ENCODE data around the gene SLC14A1. TPM values are rescaled to one million over a fixed set of nuclear protein-coding genes. Genes with fewer than 3 reads are reported as not detected.

SLC14A1 gene
- total and polyA plus RNA-seq, 10 of the 15 experiments (the other 5 are each of a cell fraction or from before 2014, with no cell fraction given), result 0.06 to 0.67 (median 0.10) TPM; not detected in 2

DNA sequence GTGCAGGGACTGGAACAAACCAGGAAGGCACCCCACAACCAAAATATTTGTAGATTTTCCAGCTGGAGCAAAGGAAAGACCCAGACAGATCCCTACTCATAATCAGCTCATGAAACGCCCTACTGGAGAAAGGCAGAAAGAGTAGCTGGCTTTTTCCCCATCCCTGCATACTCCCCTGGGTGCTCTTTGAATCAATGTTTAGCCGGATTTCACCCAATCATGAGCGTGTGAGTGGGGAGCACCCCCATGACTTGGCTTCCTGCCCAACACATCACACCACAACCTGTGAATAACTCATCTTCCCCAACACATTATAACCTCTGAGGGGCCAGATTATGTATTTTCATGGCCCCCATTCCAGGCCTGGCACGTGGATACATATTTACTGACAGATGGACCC, 35.1 kb upstream of the SLC14A1 start (continued):
- no peak for TF ChIP-seq NFIC (IDR thresholded peaks at IDR 0.05; ENCODE audit: low read depth, low read length)
- TF ChIP-seq, protein P1, sequence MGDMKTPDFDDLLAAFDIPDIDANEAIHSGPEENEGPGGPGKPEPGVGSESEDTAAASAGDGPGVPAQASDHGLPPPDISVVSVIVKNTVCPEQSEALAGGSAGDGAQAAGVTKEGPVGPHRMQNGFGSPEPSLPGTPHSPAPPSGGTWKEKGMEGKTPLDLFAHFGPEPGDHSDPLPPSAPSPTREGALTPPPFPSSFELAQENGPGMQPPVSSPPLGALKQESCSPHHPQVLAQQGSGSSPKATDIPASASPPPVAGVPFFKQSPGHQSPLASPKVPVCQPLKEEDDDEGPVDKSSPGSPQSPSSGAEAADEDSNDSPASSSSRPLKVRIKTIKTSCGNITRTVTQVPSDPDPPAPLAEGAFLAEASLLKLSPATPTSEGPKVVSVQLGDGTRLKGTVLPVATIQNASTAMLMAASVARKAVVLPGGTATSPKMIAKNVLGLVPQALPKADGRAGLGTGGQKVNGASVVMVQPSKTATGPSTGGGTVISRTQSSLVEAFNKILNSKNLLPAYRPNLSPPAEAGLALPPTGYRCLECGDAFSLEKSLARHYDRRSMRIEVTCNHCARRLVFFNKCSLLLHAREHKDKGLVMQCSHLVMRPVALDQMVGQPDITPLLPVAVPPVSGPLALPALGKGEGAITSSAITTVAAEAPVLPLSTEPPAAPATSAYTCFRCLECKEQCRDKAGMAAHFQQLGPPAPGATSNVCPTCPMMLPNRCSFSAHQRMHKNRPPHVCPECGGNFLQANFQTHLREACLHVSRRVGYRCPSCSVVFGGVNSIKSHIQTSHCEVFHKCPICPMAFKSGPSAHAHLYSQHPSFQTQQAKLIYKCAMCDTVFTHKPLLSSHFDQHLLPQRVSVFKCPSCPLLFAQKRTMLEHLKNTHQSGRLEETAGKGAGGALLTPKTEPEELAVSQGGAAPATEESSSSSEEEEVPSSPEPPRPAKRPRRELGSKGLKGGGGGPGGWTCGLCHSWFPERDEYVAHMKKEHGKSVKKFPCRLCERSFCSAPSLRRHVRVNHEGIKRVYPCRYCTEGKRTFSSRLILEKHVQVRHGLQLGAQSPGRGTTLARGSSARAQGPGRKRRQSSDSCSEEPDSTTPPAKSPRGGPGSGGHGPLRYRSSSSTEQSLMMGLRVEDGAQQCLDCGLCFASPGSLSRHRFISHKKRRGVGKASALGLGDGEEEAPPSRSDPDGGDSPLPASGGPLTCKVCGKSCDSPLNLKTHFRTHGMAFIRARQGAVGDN (IDR thresholded peaks at IDR 0.05), result no peak
- TF ChIP-seq ZNF24 (IDR thresholded peaks at IDR 0.05), result no peak
- TF ChIP-seq HCFC1 (IDR thresholded peaks at IDR 0.05; ENCODE audit: low read length), result no peak
- peak; percentile 56; the same call in 1 of the 2 replicates for TF ChIP-seq NFYB (IDR thresholded peaks at IDR 0.05; ENCODE audit: insufficient read depth, low read depth, low read length)
- TF ChIP-seq, protein P2, sequence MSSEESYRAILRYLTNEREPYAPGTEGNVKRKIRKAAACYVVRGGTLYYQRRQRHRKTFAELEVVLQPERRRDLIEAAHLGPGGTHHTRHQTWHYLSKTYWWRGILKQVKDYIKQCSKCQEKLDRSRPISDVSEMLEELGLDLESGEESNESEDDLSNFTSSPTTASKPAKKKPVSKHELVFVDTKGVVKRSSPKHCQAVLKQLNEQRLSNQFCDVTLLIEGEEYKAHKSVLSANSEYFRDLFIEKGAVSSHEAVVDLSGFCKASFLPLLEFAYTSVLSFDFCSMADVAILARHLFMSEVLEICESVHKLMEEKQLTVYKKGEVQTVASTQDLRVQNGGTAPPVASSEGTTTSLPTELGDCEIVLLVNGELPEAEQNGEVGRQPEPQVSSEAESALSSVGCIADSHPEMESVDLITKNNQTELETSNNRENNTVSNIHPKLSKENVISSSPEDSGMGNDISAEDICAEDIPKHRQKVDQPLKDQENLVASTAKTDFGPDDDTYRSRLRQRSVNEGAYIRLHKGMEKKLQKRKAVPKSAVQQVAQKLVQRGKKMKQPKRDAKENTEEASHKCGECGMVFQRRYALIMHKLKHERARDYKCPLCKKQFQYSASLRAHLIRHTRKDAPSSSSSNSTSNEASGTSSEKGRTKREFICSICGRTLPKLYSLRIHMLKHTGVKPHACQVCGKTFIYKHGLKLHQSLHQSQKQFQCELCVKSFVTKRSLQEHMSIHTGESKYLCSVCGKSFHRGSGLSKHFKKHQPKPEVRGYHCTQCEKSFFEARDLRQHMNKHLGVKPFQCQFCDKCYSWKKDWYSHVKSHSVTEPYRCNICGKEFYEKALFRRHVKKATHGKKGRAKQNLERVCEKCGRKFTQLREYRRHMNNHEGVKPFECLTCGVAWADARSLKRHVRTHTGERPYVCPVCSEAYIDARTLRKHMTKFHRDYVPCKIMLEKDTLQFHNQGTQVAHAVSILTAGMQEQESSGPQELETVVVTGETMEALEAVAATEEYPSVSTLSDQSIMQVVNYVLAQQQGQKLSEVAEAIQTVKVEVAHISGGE (CRISPR knock-in tag; IDR thresholded peaks at IDR 0.05), result no peak
- TF ChIP-seq SMAD1 (IDR thresholded peaks at IDR 0.05; ENCODE audit: low read depth, partially characterized antibody), result peak; percentile 78
- no peak for TF ChIP-seq CBX3 (IDR thresholded peaks at IDR 0.05; ENCODE audit: borderline replicate concordance, low read depth)
- no peak for TF ChIP-seq SP1 (IDR thresholded peaks at IDR 0.05; ENCODE audit: low read depth, low read length)
- TF ChIP-seq CBFB (IDR thresholded peaks at IDR 0.05; ENCODE audit: low read depth), result no peak
- TF ChIP-seq SREBF2 (IDR thresholded peaks at IDR 0.05; ENCODE audit: low read length), result no peak
- no peak for TF ChIP-seq POLR2AphosphoS2 (IDR thresholded peaks at IDR 0.05; ENCODE audit: low read depth, low read length)
- no peak for TF ChIP-seq ZSCAN29 (IDR thresholded peaks at IDR 0.05)
